GM23338 (cell line): ENCODE measurements around the gene CELF2. TPM values are rescaled to one million over a fixed set of nuclear protein-coding genes. Genes with fewer than 3 reads are reported as not detected.

Source experiments
- ATAC-seq: fragments of 200-7000 bp; cut with Tn5 transposase; 3 replicates; pipeline ENCODE4 v1.9.1; 2020
- DNase-seq: peaks from one replicate; pipeline ENCODE4 v3.0.0-alpha.2; 2015; ENCODE audit warnings: low spot score
- H2AFZ ChIP-seq: fragments of 200-600 bp; sonication (generic); 2 replicates; pipeline ENCODE4 v1.8.0; 2016; ENCODE audit warnings: antibody characterized with exemption, mild to moderate bottlenecking, moderate library complexity
- H3F3A ChIP-seq: fragments of 200-600 bp; sonication (generic); replicated peaks from 2 replicates; pipeline ENCODE4 v1.8.0; 2017; ENCODE audit warnings: antibody characterized with exemption, mixed run types, low read depth
- H3K27ac ChIP-seq: fragments of 200-600 bp; sonication (generic); 2 replicates; pipeline ENCODE4 v1.6.1; 2016; ENCODE audit warnings: low read depth
- H3K27me3 ChIP-seq: fragments of 200-600 bp; sonication (generic); 2 replicates; pipeline ENCODE4 v1.8.0; 2016; ENCODE audit warnings: mild to moderate bottlenecking, mixed run types, moderate library complexity; ENCODE audit not compliant: insufficient read depth
- H3K36me3 ChIP-seq: fragments of 200-600 bp; sonication (generic); 2 replicates; pipeline ENCODE4 v1.8.0; 2016; ENCODE audit warnings: mild to moderate bottlenecking; ENCODE audit not compliant: insufficient read depth
- H3K4me1 ChIP-seq: fragments of 200-600 bp; sonication (generic); 2 replicates; pipeline ENCODE4 v1.8.0; 2016; ENCODE audit warnings: mild to moderate bottlenecking, moderate library complexity; ENCODE audit not compliant: insufficient read depth
- H3K4me2 ChIP-seq: fragments of 200-600 bp; sonication (generic); 2 replicates; pipeline ENCODE4 v1.7.1; 2017; ENCODE audit warnings: mixed run types
- H3K4me3 ChIP-seq: fragments of 200-600 bp; sonication (generic); 2 replicates; pipeline ENCODE4 v1.6.1; 2016; ENCODE audit warnings: mixed run types
- H3K79me2 ChIP-seq: fragments of 200-600 bp; sonication (generic); replicated peaks from 2 replicates; pipeline ENCODE4 v1.8.0; 2017; ENCODE audit warnings: mild to moderate bottlenecking; ENCODE audit not compliant: insufficient read depth
- H3K9me2 ChIP-seq: fragments of 200-600 bp; sonication (generic); 2 replicates; pipeline ENCODE4 v1.8.0; 2017; ENCODE audit not compliant: insufficient read depth
- H4K20me1 ChIP-seq: fragments of 200-600 bp; sonication (generic); replicated peaks from 2 replicates; pipeline ENCODE4 v1.8.0; 2017; ENCODE audit warnings: mild to moderate bottlenecking; ENCODE audit not compliant: insufficient read depth
- H3K27ac Mint-ChIP-seq: 2 replicates; pipeline ENCODE4 v1.8.0; 2020; ENCODE audit warnings: inconsistent platforms, mild to moderate bottlenecking, moderate library complexity, mixed read lengths
- H3K27me3 Mint-ChIP-seq: 3 replicates; pipeline ENCODE4 v1.8.0; 2022; ENCODE audit warnings: low read depth, mild to moderate bottlenecking, moderate library complexity, mixed read lengths, inconsistent platforms; ENCODE audit not compliant: insufficient read depth, poor library complexity
- H3K36me3 Mint-ChIP-seq: 3 replicates; pipeline ENCODE4 v1.8.0; 2021; ENCODE audit warnings: low read depth, mild to moderate bottlenecking, inconsistent platforms, moderate library complexity, mixed read lengths
- H3K4me1 Mint-ChIP-seq: 3 replicates; pipeline ENCODE4 v1.8.0; 2020; ENCODE audit warnings: mild to moderate bottlenecking, inconsistent platforms, mixed read lengths
- H3K4me3 Mint-ChIP-seq: 3 replicates; pipeline ENCODE4 v1.8.0; 2021; ENCODE audit warnings: moderate library complexity, mild to moderate bottlenecking, inconsistent platforms, mixed read lengths
- H3K9me3 Mint-ChIP-seq: 3 replicates; pipeline ENCODE4 v1.8.0; 2020; ENCODE audit warnings: moderate library complexity, mild to moderate bottlenecking, inconsistent platforms, mixed read lengths
- CREB1 ChIP-seq: fragments of 250-450 bp; sonication (Bioruptor Pico); IDR thresholded peaks from 2 replicates; pipeline ENCODE4 v1.5.0; 2020; ENCODE audit warnings: low read depth, mild to moderate bottlenecking, moderate library complexity
- CTCF ChIP-seq, 2 experiments: fragments of 200-600 bp in 1 of 2; sonication (generic) in 1 of 2; conservative IDR thresholded peaks; 2 replicates each; pipeline versions ENCODE4 v1.5.1 to v1.6.1; 2016 to 2017; ENCODE audit warnings: antibody characterized with exemption in 2 of 2, low read depth in 2 of 2, mild to moderate bottlenecking in 2 of 2, moderate library complexity in 1 of 2
- EZH2phosphoT487 ChIP-seq: fragments of 200-600 bp; sonication (generic); IDR thresholded peaks from one replicate; pipeline ENCODE4 v1.8.1; 2018; ENCODE audit warnings: antibody characterized with exemption; ENCODE audit not compliant: unreplicated experiment
- JUNB ChIP-seq: IDR thresholded peaks from one replicate; pipeline ENCODE4 v1.6.1; 2016; ENCODE audit warnings: antibody characterized with exemption; ENCODE audit not compliant: unreplicated experiment
- NANOG ChIP-seq: IDR thresholded peaks from 2 replicates; pipeline ENCODE4 v1.6.1; 2016; ENCODE audit warnings: antibody characterized with exemption, borderline replicate concordance
- POLR2AphosphoS5 ChIP-seq: IDR thresholded peaks from 2 replicates; pipeline ENCODE4 v1.6.1; 2016; ENCODE audit warnings: antibody characterized with exemption, low read depth
- STAT1 ChIP-seq: IDR thresholded peaks from one replicate; pipeline ENCODE4 v1.6.1; 2016; ENCODE audit warnings: antibody characterized with exemption; ENCODE audit not compliant: unreplicated experiment
- ZNF114 ChIP-seq: fragments of 250-450 bp; sonication (Bioruptor Pico); IDR thresholded peaks from 2 replicates; pipeline ENCODE4 v1.5.0; 2020; ENCODE audit warnings: mild to moderate bottlenecking, moderate library complexity
- ZNF462 ChIP-seq: fragments of 250-450 bp; sonication (Bioruptor Pico); IDR thresholded peaks from 2 replicates; pipeline ENCODE4 v1.5.0; 2020; ENCODE audit warnings: mild to moderate bottlenecking, moderate library complexity
- polyA plus RNA-seq: library from polyadenylated mRNA; unstranded; fragments of >200 nt; fragmentation: Nextera tagmentation; extraction: Ambion mirVana; gene quantifications from 2 replicates; pipeline ENCODE4 v1.2.1, GENCODE V29; 2016
- total RNA-seq: library from RNA; depleted of rRNA; stranded (reverse); fragments of >200 nt; shearing (Covaris generic); gene quantifications from 2 replicates; pipeline ENCODE4 v1.2.3, GENCODE V29; 2014

Gene CELF2
- total and polyA plus RNA-seq, 2 experiments from 2014 or later: 18.1 to 22.5 TPM

- no peaks in the 10 kb centered on the region for H3K9me2 ChIP-seq
- H3K27me3 Mint-ChIP-seq: peaks cover 5% of the 10 kb centered on the region
- no peaks in the 10 kb centered on the region for H3K79me2 ChIP-seq
- H3K27ac ChIP-seq: no peak overlapping the region
- no peaks in the 10 kb centered on the region for H3K27me3 ChIP-seq
- H3K9me3 Mint-ChIP-seq: peaks cover 8% of the 10 kb centered on the region; the same call in 2 of the 3 replicates
- H3K4me3 Mint-ChIP-seq: no peak overlapping the region
- H3K27ac Mint-ChIP-seq: no peak overlapping the region
- H4K20me1 ChIP-seq: no peaks in the 10 kb centered on the region
- no peak for TF ChIP-seq POLR2AphosphoS5
- no peak for TF ChIP-seq CTCF (conservative IDR thresholded peaks at IDR 0.05; ENCODE audit: low read depth in 2 of 2)
- TF ChIP-seq EZH2phosphoT487: no peak
- no peak for TF ChIP-seq NANOG
- TF ChIP-seq JUNB: no peak
- no peak overlapping the region for H3K4me2 ChIP-seq
- ATAC-seq (no peak), DNase-seq (no peak)
- H3K36me3 Mint-ChIP-seq: no peaks in the 10 kb centered on the region; the same call in 1 of the 3 replicates
- H3K4me1 Mint-ChIP-seq: peaks cover 6% of the 10 kb centered on the region; the same call in 2 of the 3 replicates
- H3K4me1 ChIP-seq: 0 out of 2 replicates have a peak, but pooled peaks cover 2% of the 10 kb centered on the region
- no peak overlapping the region for H3K4me3 ChIP-seq
- no peaks in the 10 kb centered on the region for H3K36me3 ChIP-seq
- no peak overlapping the region for H2AFZ ChIP-seq
- no peaks in the 10 kb centered on the region for H3F3A ChIP-seq
These were observed 363.4 kb downstream of the CELF2 start for GRCh38 chr10:11381023-11381422.

GRCh38 chr10:11381511-11381910 is 363.8 kb downstream of the CELF2 start:
- ATAC-seq (no peak), DNase-seq (no peak)
- Histone ChIP-seq H3K27ac (no peak overlapping the region), H3K27me3 (no peaks in the 10 kb centered on the region), H3K9me2 (no peaks in the 10 kb centered on the region), H3K36me3 (no peaks in the 10 kb centered on the region), H4K20me1 (no peaks in the 10 kb centered on the region), H3F3A (no peaks in the 10 kb centered on the region), H3K79me2 (no peaks in the 10 kb centered on the region), H3K4me2 (no peak overlapping the region), H3K4me1 (0 out of 2 replicates have a peak, but pooled peaks cover 7% of the 10 kb centered on the region), H2AFZ (no peak overlapping the region), H3K4me3 (no peak overlapping the region)
- Mint-ChIP-seq H3K27ac (no peak overlapping the region), H3K4me1 (peaks cover 9% of the 10 kb centered on the region; the same call in 2 of the 3 replicates), H3K36me3 (no peaks in the 10 kb centered on the region; the same call in 1 of the 3 replicates), H3K27me3 (peaks cover 5% of the 10 kb centered on the region), H3K9me3 (peaks cover 8% of the 10 kb centered on the region; the same call in 2 of the 3 replicates), H3K4me3 (no peak overlapping the region)
- TF ChIP-seq ZNF114 (CRISPR knock-in tag) (no peak), JUNB (no peak), NANOG (no peak), STAT1 (no peak), EZH2phosphoT487 (no peak), CTCF (conservative IDR thresholded peaks at IDR 0.05; ENCODE audit: low read depth in 2 of 2) (no peak), ZNF462 (no peak), CREB1 (CRISPR knock-in tag) (no peak)
